AG08396 (cell line): Measurements from ENCODE around the gene MSH4.
"Not testable (repeated sequence)": the region's sequence is repeated elsewhere in the genome, so short reads cannot be mapped to it uniquely, and the experiment has no call there.

Experiments
- DNase-seq: peaks from one replicate; pipeline ENCODE4 v3.0.0; 2012; ENCODE audit warnings: low spot score, mixed read lengths

MSH4 gene

GRCh38 chr1:75796376-75797272, at the start of gene MSH4:
Gene MSH4 (plus strand): TSS chr1:75796882. CDS start chr1:75796986, 104 bp downstream.
- no peak for DNase-seq

- not testable (repeated sequence) for DNase-seq
Observed at GRCh38 chr1:75757210-75757609, 39.5 kb upstream of the MSH4 start.

- not testable (repeated sequence) for DNase-seq
Observed at GRCh38 chr1:75758543-75758942, 38.1 kb upstream of the MSH4 start.

GRCh38 chr1:75764057-75764655, 32.5 kb upstream of the MSH4 start:
- no peak for DNase-seq

GRCh38 chr1:75765697-75766355, 30.9 kb upstream of the MSH4 start:
- DNase-seq = peak; percentile 45

- DNase-seq = no peak
Observed at GRCh38 chr1:75768016-75768415, 28.7 kb upstream of the MSH4 start.

- no peak for DNase-seq
Observed at GRCh38 chr1:75770761-75771160, 25.9 kb upstream of the MSH4 start.

- no peak for DNase-seq
Observed at GRCh38 chr1:75771978-75772377, 24.7 kb upstream of the MSH4 start.

GRCh38 chr1:75777812-75778211, 18.9 kb upstream of the MSH4 start:
- DNase-seq = not testable (repeated sequence)

GRCh38 chr1:75778694-75779093, 18.0 kb upstream of the MSH4 start:
- not testable (repeated sequence) for DNase-seq

- DNase-seq = not testable (repeated sequence)
Observed at GRCh38 chr1:75780183-75780582, 16.5 kb upstream of the MSH4 start.

- DNase-seq = not testable (repeated sequence)
Observed at GRCh38 chr1:75783920-75784319, 12.8 kb upstream of the MSH4 start.

- DNase-seq = no peak
Observed at GRCh38 chr1:75785320-75785982, 11.2 kb upstream of the MSH4 start.

- peak; percentile 96 for DNase-seq
Observed at GRCh38 chr1:75785983-75786853, 10.5 kb upstream of the MSH4 start, which contains the start of gene RABGGTB. Gene RABGGTB (plus strand): TSS chr1:75786256. CDS start chr1:75786272, 16 bp downstream.

- DNase-seq = no peak
Observed at GRCh38 chr1:75786901-75787493, 9.7 kb upstream of the MSH4 start.

GRCh38 chr1:75787524-75787923, 9.2 kb upstream of the MSH4 start:
- DNase-seq = no peak

GRCh38 chr1:75789988-75790387, 6.7 kb upstream of the MSH4 start:
- DNase-seq = no peak

GRCh38 chr1:75791022-75791421, 5.7 kb upstream of the MSH4 start:
- DNase-seq = no peak

- DNase-seq = no peak
Observed at GRCh38 chr1:75792091-75792490, 4.6 kb upstream of the MSH4 start.

GRCh38 chr1:75794382-75794781, 2.3 kb upstream of the MSH4 start:
- no peak for DNase-seq

GRCh38 chr1:75795703-75796193, 934 bp upstream of the MSH4 start:
- no peak for DNase-seq
